Esophagus squamous epithelium (tissue), 4 donors: ENCODE results near the gene GAS2L2.

Source experiments
- POLR2A ChIP-seq, 4 donors: fragments of 450-650 bp; IDR thresholded peaks; one replicate each; pipeline ENCODE4 v1.6.1; 2017; ENCODE audit warnings: antibody characterized with exemption in 4 of 4, mild to moderate bottlenecking in 4 of 4, moderate library complexity in 3 of 4
- TF ChIP-seq, protein P1 (sequence below), 6 experiments: fragments of 450-650 bp in 4 of 6; fragments of 200-600 bp in 2 of 6; sonication (generic) in 2 of 6; IDR thresholded peaks; one replicate each; pipeline ENCODE4 v1.5.1; 2016 to 2019; ENCODE audit warnings: antibody characterized with exemption in 6 of 6, mild to moderate bottlenecking in 4 of 6, moderate library complexity in 4 of 6

GRCh38 chr17:35778641-35779196, 25.7 kb upstream of the GAS2L2 start:
- TF ChIP-seq, protein P1, sequence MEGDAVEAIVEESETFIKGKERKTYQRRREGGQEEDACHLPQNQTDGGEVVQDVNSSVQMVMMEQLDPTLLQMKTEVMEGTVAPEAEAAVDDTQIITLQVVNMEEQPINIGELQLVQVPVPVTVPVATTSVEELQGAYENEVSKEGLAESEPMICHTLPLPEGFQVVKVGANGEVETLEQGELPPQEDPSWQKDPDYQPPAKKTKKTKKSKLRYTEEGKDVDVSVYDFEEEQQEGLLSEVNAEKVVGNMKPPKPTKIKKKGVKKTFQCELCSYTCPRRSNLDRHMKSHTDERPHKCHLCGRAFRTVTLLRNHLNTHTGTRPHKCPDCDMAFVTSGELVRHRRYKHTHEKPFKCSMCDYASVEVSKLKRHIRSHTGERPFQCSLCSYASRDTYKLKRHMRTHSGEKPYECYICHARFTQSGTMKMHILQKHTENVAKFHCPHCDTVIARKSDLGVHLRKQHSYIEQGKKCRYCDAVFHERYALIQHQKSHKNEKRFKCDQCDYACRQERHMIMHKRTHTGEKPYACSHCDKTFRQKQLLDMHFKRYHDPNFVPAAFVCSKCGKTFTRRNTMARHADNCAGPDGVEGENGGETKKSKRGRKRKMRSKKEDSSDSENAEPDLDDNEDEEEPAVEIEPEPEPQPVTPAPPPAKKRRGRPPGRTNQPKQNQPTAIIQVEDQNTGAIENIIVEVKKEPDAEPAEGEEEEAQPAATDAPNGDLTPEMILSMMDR (IDR thresholded peaks at IDR 0.05) = no peak
- TF ChIP-seq POLR2A (IDR thresholded peaks at IDR 0.05) = no peak
